SK-N-SH treated with all-trans-retinoic acid at 6 μM for 48 hours (cell line): ENCODE data around the gene TEKTIP1.
A peak's percentile ranks its signal among the peaks of the same experiment; 100 is the strongest.

Source experiments
- ATAC-seq: fragments of 200-7000 bp; cut with Tn5 transposase; 3 replicates; pipeline ENCODE4 v1.9.1; 2020; ENCODE audit warnings: mild to moderate bottlenecking, moderate library complexity
- BACH2 ChIP-seq: fragments of 250-450 bp; sonication (Bioruptor Pico); IDR thresholded peaks from 2 replicates; pipeline ENCODE4 v1.9.0; 2021; ENCODE audit warnings: mild to moderate bottlenecking, borderline replicate concordance
- CREB5 ChIP-seq: fragments of 250-450 bp; sonication (Bioruptor Pico); IDR thresholded peaks from 2 replicates; pipeline ENCODE4 v1.5.1; 2020; ENCODE audit warnings: low read depth, mild to moderate bottlenecking, moderate library complexity
- CSRNP3 ChIP-seq: fragments of 250-450 bp; sonication (Bioruptor Pico); IDR thresholded peaks from 2 replicates; pipeline ENCODE4 v1.5.1; 2021; ENCODE audit warnings: mild to moderate bottlenecking, moderate library complexity
- ESRRG ChIP-seq: fragments of 250-450 bp; sonication (Bioruptor Pico); IDR thresholded peaks from 2 replicates; pipeline ENCODE4 v1.6.1; 2021; ENCODE audit warnings: mild to moderate bottlenecking
- GLIS3 ChIP-seq: fragments of 250-450 bp; sonication (Bioruptor Pico); IDR thresholded peaks from 2 replicates; pipeline ENCODE4 v1.5.0; 2020; ENCODE audit warnings: mild to moderate bottlenecking, moderate library complexity
- ISL1 ChIP-seq: fragments of 250-450 bp; sonication (Bioruptor Pico); IDR thresholded peaks from 2 replicates; pipeline ENCODE4 v2.1.2; 2022; ENCODE audit warnings: mild to moderate bottlenecking, moderate library complexity
- OSR1 ChIP-seq: fragments of 250-450 bp; sonication (Bioruptor Pico); IDR thresholded peaks from 2 replicates; pipeline ENCODE4 v1.8.0; 2022; ENCODE audit warnings: moderate library complexity, mild to moderate bottlenecking, inconsistent platforms
- PATZ1 ChIP-seq: fragments of 250-450 bp; sonication (Bioruptor Pico); IDR thresholded peaks from 2 replicates; pipeline ENCODE4 v1.8.0; 2020; ENCODE audit warnings: mild to moderate bottlenecking, moderate library complexity, borderline replicate concordance
- POU6F1 ChIP-seq: fragments of 250-450 bp; sonication (Bioruptor Pico); IDR thresholded peaks from 2 replicates; pipeline ENCODE4 v1.8.0; 2021; ENCODE audit warnings: low read depth, mild to moderate bottlenecking, moderate library complexity, borderline replicate concordance
- PPARA ChIP-seq: fragments of 250-450 bp; sonication (Bioruptor Pico); IDR thresholded peaks from 2 replicates; pipeline ENCODE4 v1.5.0; 2020; ENCODE audit warnings: mild to moderate bottlenecking, borderline replicate concordance
- RARB ChIP-seq: fragments of 250-450 bp; sonication (Bioruptor Pico); IDR thresholded peaks from 2 replicates; pipeline ENCODE4 v1.8.0; 2021; ENCODE audit warnings: mild to moderate bottlenecking, moderate library complexity
- TCF4 ChIP-seq: fragments of 250-450 bp; sonication (Bioruptor Pico); IDR thresholded peaks from 2 replicates; pipeline ENCODE4 v1.8.0; 2021; ENCODE audit warnings: mild to moderate bottlenecking, moderate library complexity, borderline replicate concordance
- TOX ChIP-seq: fragments of 250-450 bp; sonication (Bioruptor Pico); IDR thresholded peaks from 2 replicates; pipeline ENCODE4 v1.8.0; 2021; ENCODE audit warnings: mild to moderate bottlenecking, moderate library complexity, borderline replicate concordance
- TSHZ2 ChIP-seq: fragments of 250-450 bp; sonication (Bioruptor Pico); IDR thresholded peaks from 2 replicates; pipeline ENCODE4 v1.5.0; 2020; ENCODE audit warnings: mild to moderate bottlenecking, moderate library complexity
- ZC3H10 ChIP-seq: fragments of 250-450 bp; sonication (Bioruptor Pico); IDR thresholded peaks from 2 replicates; pipeline ENCODE4 v1.5.1; 2021; ENCODE audit warnings: mild to moderate bottlenecking, moderate library complexity
- ZFP3 ChIP-seq: fragments of 250-450 bp; sonication (Bioruptor Pico); IDR thresholded peaks from 2 replicates; pipeline ENCODE4 v1.5.0; 2020; ENCODE audit warnings: mild to moderate bottlenecking, moderate library complexity
- ZFP30 ChIP-seq: fragments of 450-650 bp; formaldehyde crosslinking; IDR thresholded peaks from 2 replicates; pipeline ENCODE4 v1.5.0; 2022; ENCODE audit warnings: mild to moderate bottlenecking, moderate library complexity
- ZNF70 ChIP-seq: fragments of 450-650 bp; formaldehyde crosslinking; IDR thresholded peaks from 2 replicates; pipeline ENCODE4 v1.5.0; 2020; ENCODE audit warnings: mild to moderate bottlenecking, moderate library complexity
- ZNF8 ChIP-seq: fragments of 450-650 bp; formaldehyde crosslinking; IDR thresholded peaks from 2 replicates; pipeline ENCODE4 v1.5.0; 2020; ENCODE audit warnings: mild to moderate bottlenecking, moderate library complexity

The TEKTIP1 gene

GRCh38 chr19:3535981-3536380 lies 3.0 kb upstream of the TEKTIP1 start:
- no peak for TF ChIP-seq ZFP30 (CRISPR knock-in tag)
- no peak for TF ChIP-seq PATZ1 (CRISPR knock-in tag)
- no peak for TF ChIP-seq OSR1 (CRISPR knock-in tag)
- TF ChIP-seq ESRRG (CRISPR knock-in tag): no peak
- TF ChIP-seq TOX (CRISPR knock-in tag): no peak
- no peak for TF ChIP-seq RARB
- TF ChIP-seq ISL1 (CRISPR knock-in tag): no peak
- no peak for TF ChIP-seq PPARA (CRISPR knock-in tag)
- TF ChIP-seq POU6F1 (CRISPR knock-in tag): no peak
- no peak for TF ChIP-seq CREB5 (CRISPR knock-in tag)
- no peak for TF ChIP-seq TSHZ2
- no peak for TF ChIP-seq ZNF8 (CRISPR knock-in tag)
- no peak for TF ChIP-seq TCF4 (CRISPR knock-in tag)
- no peak for TF ChIP-seq BACH2 (CRISPR knock-in tag)
- no peak for TF ChIP-seq ZFP3
- no peak for TF ChIP-seq ZNF70

GRCh38 chr19:3536429-3537100 lies 2.4 kb upstream of the TEKTIP1 start:
- ATAC-seq: peak; percentile 9
- TF ChIP-seq GLIS3 (CRISPR knock-in tag): no peak
- TF ChIP-seq, all 23 proteins: peak for 0

More at GRCh38 chr19:3535981-3536380, 3.0 kb upstream of the TEKTIP1 start:
- no peak for ATAC-seq

- TF ChIP-seq PPARA (CRISPR knock-in tag): no peak
- TF ChIP-seq RARB: no peak
- TF ChIP-seq CSRNP3: no peak
- no peak for TF ChIP-seq ZC3H10 (CRISPR knock-in tag)
- TF ChIP-seq ZNF70: no peak
- no peak for TF ChIP-seq TOX (CRISPR knock-in tag)
- TF ChIP-seq ZNF8 (CRISPR knock-in tag): no peak
- TF ChIP-seq TSHZ2: no peak
- peak; percentile 2; the same call in 2 of the 3 replicates for ATAC-seq
Observed at GRCh38 chr19:3537101-3537437, 1.9 kb upstream of the TEKTIP1 start.
